H4 (cell line): ENCODE results near the gene MRTFA. TPM values are rescaled to one million over a fixed set of nuclear protein-coding genes. Genes with fewer than 3 reads are reported as not detected.
"Not testable (repeated sequence)": the region's sequence is repeated elsewhere in the genome, so short reads cannot be mapped to it uniquely, and the experiment has no call there.

Source experiments
- DNase-seq: peaks from one replicate; pipeline ENCODE4 v3.0.0-alpha.2; 2015; ENCODE audit warnings: low spot score
- total RNA-seq: library from RNA; depleted of rRNA; stranded (reverse); fragments of >200 nt; shearing (Covaris generic); gene quantifications from 2 replicates; pipeline ENCODE4 v1.2.3, GENCODE V29; 2014

MRTFA gene
- total RNA-seq, 1 experiment from 2014 or later, result 20.5 TPM

GRCh38 chr22:40595497-40596234, 40.9 kb downstream of the MRTFA start:
- no peak for DNase-seq

- no peak for DNase-seq
Observed at GRCh38 chr22:40594924-40595323, 41.6 kb downstream of the MRTFA start.

DNA sequence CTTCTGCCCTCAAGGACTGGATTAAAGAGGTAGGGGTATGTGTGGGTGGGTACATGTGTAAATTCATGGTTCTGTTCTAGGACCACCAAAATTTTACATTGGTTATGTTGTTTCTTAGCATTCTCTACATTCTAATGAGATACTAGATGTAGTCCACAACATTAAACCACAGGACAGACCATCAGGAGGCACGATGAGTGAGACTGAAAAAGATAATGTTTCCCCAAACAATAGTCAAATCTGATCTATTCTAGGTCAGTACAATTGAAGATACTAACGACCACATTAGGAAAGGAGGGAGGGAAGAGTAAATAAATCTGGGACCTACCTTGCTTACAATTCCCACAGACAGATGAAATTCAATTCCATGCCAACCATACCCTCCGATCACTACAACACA, 42.2 kb downstream of the MRTFA start:
- DNase-seq, result no peak

DNA sequence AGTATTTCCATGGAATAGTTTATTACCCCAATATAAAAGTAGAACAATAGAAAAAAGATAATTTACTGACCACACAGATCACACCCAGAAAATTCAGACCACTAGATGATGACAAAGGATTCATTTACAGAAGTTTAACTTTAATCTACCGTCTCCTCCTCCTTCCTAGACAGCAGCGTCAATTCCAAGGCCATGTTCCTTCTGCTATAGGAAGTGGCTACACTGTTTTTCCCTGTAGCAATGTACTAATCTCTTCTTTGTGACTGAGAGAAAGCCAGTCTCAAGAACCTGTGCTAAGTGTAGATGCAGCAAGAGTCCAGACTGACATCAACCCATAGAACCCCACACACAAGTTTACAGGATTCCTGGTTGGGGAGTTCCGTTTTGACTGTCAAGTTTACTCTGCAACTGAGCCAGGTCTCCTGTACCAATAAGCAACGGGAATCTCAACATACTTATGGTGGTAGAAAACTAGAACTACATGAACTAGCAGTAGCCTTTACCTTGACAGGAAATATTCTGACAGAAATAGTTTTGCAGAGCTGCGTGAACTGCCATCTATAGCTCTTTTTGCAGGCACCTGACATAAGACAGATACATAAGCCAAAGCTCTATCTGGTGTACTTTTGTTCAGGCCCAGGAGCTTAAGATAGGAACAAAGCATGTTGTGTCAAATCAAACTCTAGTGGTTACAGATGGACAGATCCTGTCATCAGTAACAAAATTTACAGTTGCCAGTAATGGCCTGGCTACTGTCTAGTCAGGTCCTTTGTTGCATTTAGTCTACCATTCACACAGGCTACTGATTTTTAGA, 42.9 kb downstream of the MRTFA start:
- no peak for DNase-seq

DNA sequence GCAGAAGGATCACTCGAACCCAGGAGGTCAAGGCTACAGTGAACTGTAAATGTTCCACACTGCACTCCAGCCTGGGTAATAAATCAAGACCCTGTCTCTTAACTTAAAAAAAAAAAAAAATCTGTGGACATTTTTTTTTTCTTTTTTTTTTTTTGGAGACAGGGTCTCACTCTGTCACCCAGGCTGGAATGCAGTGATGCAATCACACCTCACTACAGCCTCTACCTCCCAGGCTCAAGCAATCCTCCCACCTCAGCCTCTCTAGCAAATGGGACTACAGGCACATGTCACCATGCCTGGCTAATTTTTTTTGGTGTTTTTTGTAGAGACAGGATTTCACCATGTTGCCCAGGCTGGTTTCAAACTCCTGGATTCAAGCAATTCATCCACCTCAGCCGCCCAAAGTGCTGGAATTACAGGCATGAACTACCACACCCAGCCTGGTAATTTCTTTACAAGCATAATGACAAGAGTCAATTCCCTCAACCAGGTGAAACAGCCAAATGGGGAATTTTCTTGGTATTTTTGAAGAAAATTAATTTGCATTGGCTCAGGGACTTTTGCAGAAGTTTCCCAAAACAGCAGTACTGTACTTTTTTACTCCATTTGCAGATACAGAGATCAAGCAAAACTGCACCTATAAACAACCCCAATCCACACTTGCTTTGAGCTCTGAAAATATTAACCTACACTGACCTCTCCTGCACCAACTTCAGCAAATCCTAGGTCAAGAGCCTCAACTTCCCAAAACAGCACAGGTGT, 44.0 kb downstream of the MRTFA start:
- DNase-seq, result no peak

- DNase-seq, result peak; percentile 11
Observed at GRCh38 chr22:40588726-40589125, 47.8 kb downstream of the MRTFA start.

GRCh38 chr22:40586781-40587180, 49.7 kb downstream of the MRTFA start:
- no peak for DNase-seq

DNA sequence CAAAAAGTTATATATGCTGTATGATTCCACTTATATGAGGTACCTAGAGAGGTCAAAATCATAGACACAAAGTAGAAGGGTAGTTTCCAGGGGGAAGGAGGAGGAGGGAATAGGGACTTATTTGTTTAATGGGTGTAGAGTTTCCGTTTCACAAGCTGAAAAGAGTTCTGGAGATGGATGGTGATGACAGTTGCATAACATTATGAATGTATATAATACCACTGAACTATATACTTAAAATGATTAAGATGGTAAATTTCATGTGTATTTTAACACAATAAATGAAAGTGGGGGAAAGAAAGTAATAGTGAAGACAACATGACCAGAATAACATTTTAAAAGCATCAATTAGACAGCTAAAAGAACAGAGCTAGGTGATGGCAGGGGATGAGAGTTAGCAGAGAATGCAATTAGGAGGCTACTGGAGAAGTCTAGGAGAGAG, 51.2 kb downstream of the MRTFA start:
- DNase-seq, result no peak

DNA sequence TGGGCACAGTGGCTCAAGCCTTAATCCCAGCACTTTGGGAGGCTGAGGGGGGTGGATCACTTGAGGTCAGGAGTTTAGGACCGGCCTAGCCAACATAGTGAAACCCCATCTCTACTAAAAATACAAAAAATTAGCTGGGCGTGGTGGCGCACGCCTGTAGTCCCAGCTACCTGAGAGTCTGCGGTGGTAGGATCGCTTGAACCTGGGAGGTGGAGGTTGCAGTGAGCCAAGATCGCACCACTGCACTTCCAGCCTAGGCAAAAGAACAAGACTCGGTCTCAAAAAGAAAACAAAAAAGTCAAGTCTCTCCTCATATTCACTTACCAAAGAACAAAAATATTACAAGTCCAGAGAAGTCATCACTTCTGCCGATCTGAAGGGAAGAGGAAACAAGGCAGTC, 51.8 kb downstream of the MRTFA start:
- DNase-seq, result not testable (repeated sequence)

DNA sequence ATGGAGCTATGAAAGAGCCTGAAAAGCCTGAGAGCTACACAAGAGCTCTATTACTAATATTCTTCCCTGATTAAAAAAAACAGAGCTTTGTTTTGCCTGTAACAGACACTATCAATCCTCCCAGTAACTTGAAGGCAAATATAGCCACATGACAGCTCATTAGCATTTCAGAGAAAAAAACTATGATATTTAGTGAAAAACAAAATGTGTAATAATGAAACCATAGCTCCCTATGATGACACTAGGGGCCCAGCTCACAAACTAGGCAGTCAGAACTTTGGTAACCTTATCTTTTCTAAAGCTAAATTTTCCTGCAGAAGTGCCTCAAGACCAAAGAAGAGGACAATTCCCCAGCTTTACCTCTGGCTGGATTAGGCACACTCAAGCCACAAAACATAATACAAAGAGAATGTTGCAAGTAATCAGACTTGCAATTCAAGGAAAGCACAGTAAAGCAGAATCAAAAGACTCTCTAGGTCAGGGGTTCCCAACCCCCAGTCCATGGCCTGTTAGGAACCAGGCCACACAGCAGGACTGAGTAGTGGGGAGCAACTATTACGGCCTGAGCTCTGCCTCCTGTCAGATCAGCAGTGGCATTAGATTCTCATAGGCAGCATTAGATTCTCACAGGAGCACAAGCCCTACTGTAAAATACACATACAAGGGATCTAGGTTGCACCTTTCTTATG, 53.3 kb downstream of the MRTFA start:
- no peak for DNase-seq

- DNase-seq, result no peak
Observed at GRCh38 chr22:40582063-40582462, 54.5 kb downstream of the MRTFA start.

- DNase-seq, result no peak
Observed at GRCh38 chr22:40580631-40581030, 55.9 kb downstream of the MRTFA start.

- no peak for DNase-seq
Observed at GRCh38 chr22:40578171-40578570, 58.3 kb downstream of the MRTFA start.

DNA sequence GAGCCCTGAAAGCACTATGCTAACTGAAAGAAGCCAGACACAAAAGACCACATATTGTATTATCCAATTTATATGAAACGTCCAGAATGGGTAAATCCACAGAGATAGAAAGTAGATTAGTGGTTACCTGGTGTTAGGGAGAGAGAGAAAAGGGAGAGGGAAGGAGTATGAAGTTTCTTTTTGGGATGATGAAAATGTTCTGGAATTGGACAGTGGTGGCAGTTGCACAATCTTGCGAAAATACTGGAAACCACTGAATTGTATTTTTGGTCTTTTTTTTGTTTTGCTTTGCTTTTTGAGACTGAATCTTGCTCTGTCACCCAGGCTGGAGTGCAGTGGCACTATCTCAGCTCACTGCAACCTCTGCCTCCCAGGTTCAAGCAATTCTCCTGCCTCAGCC, 63.5 kb downstream of the MRTFA start:
- DNase-seq, result no peak

- no peak for DNase-seq
Observed at GRCh38 chr22:40571887-40572286, 64.6 kb downstream of the MRTFA start.

GRCh38 chr22:40567626-40568328, 68.7 kb downstream of the MRTFA start:
- no peak for DNase-seq

GRCh38 chr22:40567106-40567505, 69.4 kb downstream of the MRTFA start:
- no peak for DNase-seq

DNA sequence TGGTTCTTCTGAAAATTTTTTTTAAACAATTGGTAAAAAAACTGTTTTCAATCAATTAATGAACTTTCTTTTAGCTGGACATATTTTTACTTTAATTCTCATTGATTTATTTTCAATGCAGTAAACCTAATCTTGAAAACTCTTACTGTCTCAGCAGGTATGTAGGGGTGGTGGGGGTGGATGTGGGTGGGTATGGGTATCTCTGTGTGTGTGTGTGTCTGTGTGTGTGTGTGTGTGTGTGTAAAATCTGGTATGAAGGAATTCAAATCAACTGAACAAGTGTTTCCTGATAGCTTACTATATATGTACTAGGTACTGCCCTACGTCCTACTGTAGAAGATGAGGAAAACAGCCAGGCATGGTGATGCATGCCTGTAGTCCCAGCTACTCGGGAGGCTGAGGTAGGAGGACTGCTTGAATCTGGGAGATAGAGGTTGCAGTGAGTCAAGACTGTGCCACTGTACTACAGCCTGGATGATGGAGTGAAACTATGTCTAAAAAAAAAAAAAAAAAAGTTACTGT, 75.5 kb downstream of the MRTFA start:
- no peak for DNase-seq

DNA sequence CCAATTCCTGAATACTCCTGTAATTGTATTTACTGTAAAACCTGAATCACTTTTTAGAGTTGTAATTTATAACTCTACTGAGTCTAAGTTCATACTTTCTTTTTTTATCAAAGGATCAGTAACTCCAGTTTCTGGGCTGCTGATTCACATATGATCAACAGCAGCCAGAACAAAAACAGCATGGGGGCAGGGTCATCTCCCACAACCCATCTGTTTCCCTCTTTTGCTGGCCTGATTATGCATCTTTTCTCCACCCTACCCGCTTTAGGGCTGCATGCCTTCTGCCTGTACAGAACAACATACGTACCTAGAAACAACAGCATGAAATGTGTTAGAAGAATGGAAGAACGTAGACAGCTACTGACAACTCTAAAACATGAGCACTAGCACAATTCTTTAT, 76.0 kb downstream of the MRTFA start:
- no peak for DNase-seq

DNA sequence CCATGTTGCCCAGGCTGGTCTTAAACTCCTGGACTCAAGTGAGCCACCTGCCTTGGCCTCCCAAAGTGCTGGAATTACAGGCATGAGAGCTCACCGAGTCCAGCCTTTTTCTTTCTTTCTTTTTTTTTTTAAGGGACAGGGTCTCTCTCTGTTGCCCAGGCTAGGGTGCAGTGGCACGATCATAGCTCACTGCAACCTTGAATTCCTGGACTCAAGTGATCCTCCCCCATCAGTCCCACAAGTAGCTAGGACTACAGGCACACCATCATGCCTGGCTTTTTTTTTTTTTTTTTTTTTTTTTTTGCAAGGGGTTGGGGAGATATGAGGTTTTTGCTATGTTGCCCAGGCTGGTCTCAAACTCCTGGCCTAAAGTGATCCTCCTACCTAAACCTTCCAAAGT, 78.5 kb downstream of the MRTFA start:
- no peak for DNase-seq

DNA sequence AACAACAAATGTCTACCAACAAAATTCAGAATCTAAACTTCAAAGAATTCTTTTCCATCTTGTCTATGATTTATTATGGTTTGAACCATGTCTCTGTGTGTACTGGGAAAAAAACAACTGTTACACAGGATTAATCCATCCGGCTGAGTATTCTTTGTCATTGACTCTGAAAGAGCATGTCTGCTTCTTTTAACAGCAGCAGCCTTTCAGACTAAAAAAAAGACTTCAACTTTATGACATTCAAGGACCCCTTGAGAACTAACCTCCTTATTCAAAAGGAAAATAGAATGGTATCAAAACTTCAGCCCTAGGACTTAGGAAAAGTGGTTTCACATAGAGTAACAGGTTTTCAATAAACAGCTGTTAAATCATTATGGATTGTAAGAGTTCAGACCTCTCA, 79.9 kb downstream of the MRTFA start:
- no peak for DNase-seq
